DND-41 (cell line): ENCODE data around the gene MTPN.
A peak's percentile ranks its signal among the peaks of the same experiment; 100 is the strongest.

Experiments
- ATAC-seq: fragments of 200-7000 bp; cut with Tn5 transposase; 3 replicates; pipeline ENCODE4 v1.9.1; 2021; ENCODE audit warnings: low read depth; ENCODE audit not compliant: insufficient read depth
- DNase-seq: peaks from one replicate; pipeline ENCODE4 v3.0.0-alpha.2; 2020
- H2AFZ ChIP-seq: 2 replicates; pipeline ENCODE4 v1.6.0; 2012; ENCODE audit warnings: low read depth, low read length
- H3K27ac ChIP-seq: 2 replicates; pipeline ENCODE4 v1.5.1; 2012; ENCODE audit warnings: low read length, inconsistent platforms
- H3K27me3 ChIP-seq: fragments of 200-600 bp; sonication (generic); 2 replicates; pipeline ENCODE4 v1.6.0; 2012; ENCODE audit warnings: low read length, mild to moderate bottlenecking, inconsistent platforms; ENCODE audit not compliant: insufficient read depth, poor library complexity
- H3K36me3 ChIP-seq: 2 replicates; pipeline ENCODE4 v1.5.1; 2012; ENCODE audit warnings: low read length, inconsistent platforms; ENCODE audit not compliant: insufficient read depth
- H3K4me1 ChIP-seq: 2 replicates; pipeline ENCODE4 v1.5.1; 2012; ENCODE audit warnings: mild to moderate bottlenecking, low read length; ENCODE audit not compliant: insufficient read depth
- H3K4me2 ChIP-seq: 2 replicates; pipeline ENCODE4 v1.6.0; 2012; ENCODE audit warnings: mild to moderate bottlenecking, moderate library complexity, low read length, inconsistent platforms; ENCODE audit not compliant: insufficient read depth
- H3K4me3 ChIP-seq, 2 experiments: fragments of 200-600 bp in 1 of 2; shearing (Covaris generic) in 1 of 2; 2 replicates each; pipeline ENCODE4 v1.5.1; 2012 to 2016; ENCODE audit warnings: inconsistent platforms in 2 of 2, low read length in 2 of 2, mild to moderate bottlenecking in 2 of 2, low read depth in 1 of 2, moderate library complexity in 1 of 2
- H3K79me2 ChIP-seq: 2 replicates; pipeline ENCODE4 v1.6.0; 2012; ENCODE audit warnings: low read length, inconsistent platforms; ENCODE audit not compliant: insufficient read depth
- H3K9ac ChIP-seq: 2 replicates; pipeline ENCODE4 v1.6.0; 2012; ENCODE audit warnings: low read depth, mild to moderate bottlenecking, inconsistent platforms, low read length, moderate library complexity
- H3K9me3 ChIP-seq: 2 replicates; pipeline ENCODE4 v1.5.1; 2012; ENCODE audit warnings: low read length, moderate library complexity, mild to moderate bottlenecking, inconsistent platforms; ENCODE audit not compliant: insufficient read depth, severe bottlenecking
- H4K20me1 ChIP-seq: 2 replicates; pipeline ENCODE4 v1.6.0; 2012; ENCODE audit warnings: low read length; ENCODE audit not compliant: insufficient read depth
- EZH2 ChIP-seq: IDR thresholded peaks from 3 replicates; pipeline ENCODE4 v1.6.1; 2012; ENCODE audit warnings: borderline replicate concordance, low read depth, mild to moderate bottlenecking, moderate library complexity, low read length, inconsistent platforms; ENCODE audit not compliant: severe bottlenecking
- TF ChIP-seq, protein P1 (sequence below): IDR thresholded peaks from 2 replicates; pipeline ENCODE4 v1.5.1; 2012; ENCODE audit warnings: borderline replicate concordance, low read length, moderate library complexity, mild to moderate bottlenecking; ENCODE audit not compliant: poor library complexity, severe bottlenecking; ENCODE audit errors: extremely low read depth

Gene MTPN

DNA sequence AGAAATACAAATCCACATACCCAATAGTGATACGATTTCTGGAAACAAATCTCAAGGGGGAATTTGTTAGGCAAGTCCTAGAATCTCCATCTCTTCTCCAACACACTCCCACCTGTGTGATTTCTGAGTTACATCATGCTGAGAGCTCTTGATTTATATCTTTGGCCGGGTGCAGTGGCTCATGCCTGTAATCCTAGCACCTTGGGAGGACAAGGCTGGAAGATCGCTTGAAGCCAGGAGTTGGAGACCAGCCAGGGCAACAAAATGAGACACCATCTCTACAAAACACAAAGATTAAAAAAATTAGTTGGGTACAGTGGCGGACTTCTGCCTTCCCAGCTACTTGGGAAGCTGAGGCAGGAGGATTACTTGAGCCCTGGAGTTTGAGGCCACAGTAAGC, 1.5 kb upstream of the MTPN start:
- ATAC-seq (no peak), DNase-seq (no peak)
- H3K4me3 ChIP-seq = no peak overlapping the region
- no peak overlapping the region for H3K27ac ChIP-seq
- H3K9ac ChIP-seq = no peak overlapping the region
- no peaks in the 10 kb centered on the region for H3K9me3 ChIP-seq
- TF ChIP-seq, protein P1, sequence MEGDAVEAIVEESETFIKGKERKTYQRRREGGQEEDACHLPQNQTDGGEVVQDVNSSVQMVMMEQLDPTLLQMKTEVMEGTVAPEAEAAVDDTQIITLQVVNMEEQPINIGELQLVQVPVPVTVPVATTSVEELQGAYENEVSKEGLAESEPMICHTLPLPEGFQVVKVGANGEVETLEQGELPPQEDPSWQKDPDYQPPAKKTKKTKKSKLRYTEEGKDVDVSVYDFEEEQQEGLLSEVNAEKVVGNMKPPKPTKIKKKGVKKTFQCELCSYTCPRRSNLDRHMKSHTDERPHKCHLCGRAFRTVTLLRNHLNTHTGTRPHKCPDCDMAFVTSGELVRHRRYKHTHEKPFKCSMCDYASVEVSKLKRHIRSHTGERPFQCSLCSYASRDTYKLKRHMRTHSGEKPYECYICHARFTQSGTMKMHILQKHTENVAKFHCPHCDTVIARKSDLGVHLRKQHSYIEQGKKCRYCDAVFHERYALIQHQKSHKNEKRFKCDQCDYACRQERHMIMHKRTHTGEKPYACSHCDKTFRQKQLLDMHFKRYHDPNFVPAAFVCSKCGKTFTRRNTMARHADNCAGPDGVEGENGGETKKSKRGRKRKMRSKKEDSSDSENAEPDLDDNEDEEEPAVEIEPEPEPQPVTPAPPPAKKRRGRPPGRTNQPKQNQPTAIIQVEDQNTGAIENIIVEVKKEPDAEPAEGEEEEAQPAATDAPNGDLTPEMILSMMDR = no peak
- no peak for TF ChIP-seq EZH2
- H3K79me2 ChIP-seq = peaks cover 45% of the 10 kb centered on the region
- no peaks in the 10 kb centered on the region for H3K27me3 ChIP-seq
- peaks cover 27% of the 10 kb centered on the region; the same call in 1 of the 2 replicates for H4K20me1 ChIP-seq
- peaks cover 16% of the 10 kb centered on the region for H3K36me3 ChIP-seq
- peaks cover 73% of the 10 kb centered on the region for H3K4me1 ChIP-seq
- no peak overlapping the region for H3K4me2 ChIP-seq
- H2AFZ ChIP-seq = no peak overlapping the region

DNA sequence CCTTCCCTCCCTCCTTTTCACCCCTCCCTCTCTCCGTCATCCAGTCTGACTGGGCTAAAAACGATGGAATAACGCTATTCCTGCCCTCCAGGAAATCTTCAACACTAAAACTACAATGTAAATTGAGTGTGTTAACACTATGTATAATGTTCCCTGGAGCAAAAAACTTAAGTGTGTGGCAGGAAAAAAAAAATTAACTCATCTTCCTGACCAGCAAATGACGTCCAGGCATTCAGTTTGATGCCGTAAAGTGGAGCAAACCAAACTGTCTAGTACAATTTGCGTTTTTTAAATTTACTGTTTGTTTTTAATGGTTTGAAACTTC, 545 bp upstream of the MTPN start:
- Histone ChIP-seq H3K27ac (peak overlapping the region; percentile 79), H3K4me2 (peak overlapping the region; percentile 68), H2AFZ (peak overlapping the region; percentile 85), H4K20me1 (peaks cover 34% of the 10 kb centered on the region; the same call in 1 of the 2 replicates), H3K9ac (peak overlapping the region; percentile 87), H3K4me3 (peak overlapping the region; percentile 94; a peak in 3 of 4 replicates), H3K27me3 (no peaks in the 10 kb centered on the region), H3K36me3 (peaks cover 26% of the 10 kb centered on the region), H3K4me1 (peaks cover 72% of the 10 kb centered on the region), H3K9me3 (no peaks in the 10 kb centered on the region), H3K79me2 (peaks cover 54% of the 10 kb centered on the region)
- TF ChIP-seq, protein P1 = no peak
- TF ChIP-seq EZH2 = no peak
- no peak for ATAC-seq
- no peak for DNase-seq

DNA sequence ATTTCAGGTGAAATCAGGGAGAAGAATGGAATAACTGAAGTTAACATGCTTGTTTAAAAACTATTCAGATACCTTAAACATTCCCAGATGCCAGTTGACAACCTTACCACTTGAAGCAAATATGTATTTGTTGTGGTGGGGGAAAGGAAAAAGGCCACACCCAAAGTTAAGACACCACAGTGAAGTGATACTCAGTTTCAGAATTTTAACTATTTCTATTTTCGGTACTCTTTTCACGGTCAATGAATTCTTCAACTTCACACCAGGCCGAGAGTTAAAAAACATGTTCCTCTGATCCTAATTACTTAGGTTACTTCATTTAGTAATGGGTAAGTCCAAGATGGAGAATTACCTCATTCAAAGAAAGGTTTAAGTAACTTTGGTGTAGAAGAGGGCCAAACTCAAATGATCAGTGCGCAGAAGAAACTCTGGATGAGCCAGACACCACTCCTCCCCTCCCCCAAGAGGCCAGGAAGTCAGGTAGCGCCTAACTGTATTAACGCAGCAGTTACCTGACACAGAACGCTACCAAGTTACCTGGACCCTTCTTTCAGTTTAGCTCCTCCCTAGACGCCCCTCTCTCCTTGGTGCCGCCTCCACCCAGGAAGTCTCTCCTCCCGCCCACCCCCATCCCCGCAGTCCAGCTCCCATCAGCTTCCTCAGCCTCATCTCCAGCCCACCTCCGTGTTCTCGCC, 700 bp downstream of the MTPN start:
- TF ChIP-seq, protein P1 = no peak
- peak overlapping the region; percentile 90 for H2AFZ ChIP-seq
- ATAC-seq (peak; percentile 16), DNase-seq (no peak)
- peak overlapping the region; percentile 94 for H3K4me3 ChIP-seq
- H3K4me1 ChIP-seq = peaks cover 69% of the 10 kb centered on the region
- peaks cover 38% of the 10 kb centered on the region for H3K36me3 ChIP-seq
- H3K4me2 ChIP-seq = peak overlapping the region; percentile 89
- H4K20me1 ChIP-seq = peaks cover 45% of the 10 kb centered on the region; the same call in 1 of the 2 replicates
- H3K27me3 ChIP-seq = no peaks in the 10 kb centered on the region
- H3K9ac ChIP-seq = peak overlapping the region; percentile 87
- peaks cover 59% of the 10 kb centered on the region for H3K79me2 ChIP-seq
- no peaks in the 10 kb centered on the region for H3K9me3 ChIP-seq
- H3K27ac ChIP-seq = peak overlapping the region; percentile 90

DNA sequence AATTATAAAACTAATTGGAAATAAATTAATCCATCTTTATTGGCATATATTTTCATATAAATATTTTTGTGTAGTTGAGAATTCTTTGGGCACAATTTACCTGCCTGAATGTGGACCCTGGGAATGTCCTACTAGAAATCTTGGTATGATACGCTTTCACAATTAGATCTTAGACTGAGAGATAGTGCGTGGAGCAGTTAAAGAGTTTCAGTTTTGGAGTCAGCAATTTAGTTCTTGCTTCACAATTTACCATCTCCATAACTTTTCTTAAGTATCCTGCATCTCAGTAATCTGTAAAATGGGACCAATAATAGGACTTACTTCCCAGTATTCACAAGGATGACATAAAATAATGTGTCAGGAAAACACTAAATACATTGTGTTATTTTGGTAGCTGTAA, 2.0 kb downstream of the MTPN start:
- Histone ChIP-seq H3K9me3 (no peaks in the 10 kb centered on the region), H3K4me3 (peak overlapping the region in 1 of 2 experiments; percentile 94; a peak in 2 of 4 replicates), H3K27me3 (no peaks in the 10 kb centered on the region), H3K36me3 (peaks cover 44% of the 10 kb centered on the region), H3K9ac (peak overlapping the region; percentile 87; the same call in 1 of the 2 replicates), H3K27ac (no peak overlapping the region), H3K4me2 (peak overlapping the region; percentile 89), H3K79me2 (peaks cover 72% of the 10 kb centered on the region), H2AFZ (no peak overlapping the region), H4K20me1 (peaks cover 50% of the 10 kb centered on the region; the same call in 1 of the 2 replicates), H3K4me1 (peaks cover 65% of the 10 kb centered on the region)
- TF ChIP-seq, protein P1 = no peak
- no peak for TF ChIP-seq EZH2
- no peak for DNase-seq
- no peak for ATAC-seq
